Neuronal stem cell (in vitro differentiated cells): Measurements from ENCODE around the gene SORBS1.

Source experiments
- DNase-seq: peaks from one replicate; pipeline ENCODE4 v3.0.0-alpha.2; 2013; ENCODE audit warnings: low spot score
- H2AFZ ChIP-seq: one replicate; pipeline ENCODE4 v1.6.1; 2013; ENCODE audit warnings: mild to moderate bottlenecking, low read length, inconsistent platforms
- H2AK5ac ChIP-seq: 2 replicates; pipeline ENCODE4 v1.6.1; 2013; ENCODE audit warnings: low read depth, mild to moderate bottlenecking, inconsistent platforms, low read length, moderate library complexity, mixed read lengths
- H2BK120ac ChIP-seq: 2 replicates; pipeline ENCODE4 v1.6.1; 2013; ENCODE audit warnings: low read depth, mild to moderate bottlenecking, inconsistent platforms, low read length, moderate library complexity, mixed read lengths
- H2BK12ac ChIP-seq: one replicate; pipeline ENCODE4 v1.6.1; 2013; ENCODE audit warnings: low read length, inconsistent platforms
- H2BK15ac ChIP-seq: 2 replicates; pipeline ENCODE4 v1.6.1; 2013; ENCODE audit warnings: mild to moderate bottlenecking, low read length, inconsistent platforms, mixed read lengths
- H2BK5ac ChIP-seq: one replicate; pipeline ENCODE4 v1.6.1; 2013; ENCODE audit warnings: inconsistent platforms, mild to moderate bottlenecking, low read length, moderate library complexity
- H3K14ac ChIP-seq: one replicate; pipeline ENCODE4 v1.6.1; 2013; ENCODE audit warnings: low read length, inconsistent platforms
- H3K18ac ChIP-seq: 2 replicates; pipeline ENCODE4 v1.6.1; 2013; ENCODE audit warnings: low read length, inconsistent platforms
- H3K23ac ChIP-seq: 2 replicates; pipeline ENCODE4 v1.6.1; 2013; ENCODE audit warnings: low read depth, mild to moderate bottlenecking, mixed read lengths, low read length, inconsistent platforms; ENCODE audit not compliant: poor library complexity
- H3K27ac ChIP-seq: replicated peaks from 3 replicates; pipeline ENCODE4 v1.5.1; 2013; ENCODE audit warnings: low read length, inconsistent platforms
- H3K27me3 ChIP-seq, 3 experiments: 2 replicates each; pipeline ENCODE4 v1.6.1; 2013; ENCODE audit warnings: low read length in 3 of 3, mild to moderate bottlenecking in 2 of 3, inconsistent platforms in 1 of 3, low read depth in 1 of 3, mixed read lengths in 1 of 3, moderate library complexity in 1 of 3; ENCODE audit not compliant: control insufficient read depth in 3 of 3, insufficient read depth in 3 of 3
- H3K36me3 ChIP-seq, 2 donors: replicated peaks in 1 of 2; 2 replicates each; pipeline ENCODE4 v1.6.1; 2013; ENCODE audit warnings: low read length in 2 of 2; ENCODE audit not compliant: control insufficient read depth in 2 of 2, insufficient read depth in 2 of 2
- H3K4ac ChIP-seq: 2 replicates; pipeline ENCODE4 v1.6.1; 2013; ENCODE audit warnings: inconsistent platforms, mild to moderate bottlenecking, low read length, moderate library complexity
- H3K4me1 ChIP-seq, 2 donors: 1 replicate in 1 of 2; 2 replicates in 1 of 2; pipeline ENCODE4 v1.6.1; 2013; ENCODE audit warnings: low read length in 2 of 2, low read depth in 1 of 2; ENCODE audit not compliant: control insufficient read depth in 2 of 2, insufficient read depth in 1 of 2
- H3K4me2 ChIP-seq: one replicate; pipeline ENCODE4 v1.6.1; 2013; ENCODE audit warnings: mild to moderate bottlenecking, low read length, inconsistent platforms; ENCODE audit not compliant: insufficient read depth, poor library complexity, severe bottlenecking
- H3K4me3 ChIP-seq, 2 donors: 2 replicates each; pipeline ENCODE4 v1.5.1; 2013; ENCODE audit warnings: low read length in 2 of 2, mild to moderate bottlenecking in 2 of 2, inconsistent platforms in 1 of 2, moderate library complexity in 1 of 2
- H3K79me1 ChIP-seq: one replicate; pipeline ENCODE4 v1.6.1; 2013; ENCODE audit warnings: low read depth, mild to moderate bottlenecking, inconsistent platforms, low read length, moderate library complexity
- H3K9ac ChIP-seq: one replicate; pipeline ENCODE4 v1.6.1; 2013; ENCODE audit warnings: mild to moderate bottlenecking, low read depth, low read length, inconsistent platforms; ENCODE audit not compliant: poor library complexity
- H3K9me3 ChIP-seq, 2 donors: replicated peaks in 1 of 2; 2 replicates each; pipeline versions ENCODE3 to v1.6.1; 2013; ENCODE audit warnings: low read length in 2 of 2, mild to moderate bottlenecking in 2 of 2, inconsistent platforms in 1 of 2, low read depth in 1 of 2, mixed read lengths in 1 of 2, moderate library complexity in 1 of 2; ENCODE audit not compliant: control insufficient read depth in 2 of 2, insufficient read depth in 1 of 2
- H4K8ac ChIP-seq: one replicate; pipeline ENCODE4 v1.6.1; 2013; ENCODE audit warnings: low read depth, mild to moderate bottlenecking, inconsistent platforms, low read length, moderate library complexity
- H4K91ac ChIP-seq: one replicate; pipeline ENCODE4 v1.6.1; 2013; ENCODE audit warnings: low read length, low read depth, mild to moderate bottlenecking, inconsistent platforms; ENCODE audit not compliant: poor library complexity
- WGBS, 2 donors: extraction: QIAGEN DNeasy Blood & Tissue Kit; methylation state at CpG; one replicate each; pipeline ENCODE4 v1.1.7; 2013; ENCODE audit warnings: missing lambda C conversion rate in 2 of 2, mixed read lengths in 1 of 2; ENCODE audit not compliant: insufficient read length in 2 of 2, insufficient replicate concordance in 1 of 2; ENCODE audit errors: extremely low coverage in 2 of 2; 5-methylcytosine and 5-hydroxymethylcytosine counted together

The SORBS1 gene

GRCh38 chr10:95285556-95285955 lies 275.6 kb downstream of the SORBS1 start:
- Histone ChIP-seq H3K4ac (no peak overlapping the region), H2BK15ac (no peak overlapping the region), H3K14ac (no peak overlapping the region), H3K23ac (no peak overlapping the region), H3K27ac (no peak overlapping the region), H3K18ac (no peak overlapping the region), H3K4me2 (no peak overlapping the region), H4K8ac (no peak overlapping the region), H2BK120ac (no peak overlapping the region), H3K27me3 (peaks cover 2 to 63% (median 9%) of the 10 kb centered on the region in 3 experiments), H3K79me1 (no peaks in the 10 kb centered on the region), H2AK5ac (no peak overlapping the region), H3K4me1 (peaks cover 0 to 5% of the 10 kb centered on the region in 2 donors), H3K9me3 (no peaks in the 10 kb centered on the region), H3K36me3 (no peaks in the 10 kb centered on the region), H4K91ac (no peak overlapping the region), H2AFZ (no peak overlapping the region), H3K9ac (no peak overlapping the region), H3K4me3 (no peak overlapping the region), H2BK12ac (no peak overlapping the region), H2BK5ac (no peak overlapping the region)
- no peak for DNase-seq
- WGBS, 2 donors = no CpG with 5 or more reads among the region's 2 CpGs

DNA sequence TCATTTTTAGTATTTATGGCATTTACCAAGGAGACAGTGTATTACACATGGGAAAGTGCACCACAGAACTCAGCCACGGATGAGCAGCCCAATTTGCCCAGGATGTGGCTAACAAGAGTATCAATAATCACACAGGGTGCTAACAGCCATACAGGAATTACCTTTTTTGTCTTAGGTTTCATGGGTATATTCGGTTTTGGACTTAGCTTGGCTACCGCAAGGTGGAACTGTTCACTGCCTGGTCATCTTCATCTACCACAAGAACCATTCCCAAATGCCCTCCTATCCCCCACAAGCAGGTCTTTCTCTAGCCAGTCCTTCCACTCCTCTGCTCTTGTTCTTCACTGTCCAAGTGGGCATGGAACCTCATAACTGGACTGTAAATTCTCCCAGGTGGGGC lies 276.4 kb downstream of the SORBS1 start:
- no peak overlapping the region for H3K4ac ChIP-seq
- no peak overlapping the region for H2BK15ac ChIP-seq
- DNase-seq = no peak
- no peaks in the 10 kb centered on the region for H3K79me1 ChIP-seq
- H3K14ac ChIP-seq = no peak overlapping the region
- H3K4me3 ChIP-seq = no peak overlapping the region
- peaks cover 0 to 56% (median 2%) of the 10 kb centered on the region in 3 experiments for H3K27me3 ChIP-seq
- no peaks in the 10 kb centered on the region for H3K36me3 ChIP-seq
- H2AK5ac ChIP-seq = no peak overlapping the region
- no peak overlapping the region for H2AFZ ChIP-seq
- no peak overlapping the region for H3K27ac ChIP-seq
- H4K91ac ChIP-seq = no peak overlapping the region
- H4K8ac ChIP-seq = no peak overlapping the region
- H3K4me1 ChIP-seq = peaks cover 0 to 2% of the 10 kb centered on the region in 2 donors
- H3K9ac ChIP-seq = no peak overlapping the region
- no peak overlapping the region for H3K4me2 ChIP-seq
- H2BK120ac ChIP-seq = no peak overlapping the region
- no peak overlapping the region for H3K23ac ChIP-seq
- H3K9me3 ChIP-seq = no peaks in the 10 kb centered on the region
- WGBS, 2 donors = no CpG with 5 or more reads among the region's 3 CpGs
- H3K18ac ChIP-seq = no peak overlapping the region
- H2BK5ac ChIP-seq = no peak overlapping the region
- H2BK12ac ChIP-seq = no peak overlapping the region

- Histone ChIP-seq H3K18ac (no peak overlapping the region), H4K91ac (no peak overlapping the region), H3K23ac (no peak overlapping the region), H2BK5ac (no peak overlapping the region), H3K9me3 (no peaks in the 10 kb centered on the region), H3K4me1 (peaks cover 0 to 7% of the 10 kb centered on the region in 2 donors), H2BK120ac (no peak overlapping the region), H3K79me1 (no peaks in the 10 kb centered on the region), H3K36me3 (no peaks in the 10 kb centered on the region), H2AK5ac (no peak overlapping the region), H3K4me2 (no peak overlapping the region), H3K4ac (no peak overlapping the region), H2BK12ac (no peak overlapping the region), H2AFZ (no peak overlapping the region), H3K27me3 (peaks cover 0 to 29% (median 0%) of the 10 kb centered on the region in 3 experiments), H3K9ac (no peak overlapping the region), H2BK15ac (no peak overlapping the region), H3K27ac (no peak overlapping the region), H3K14ac (no peak overlapping the region), H3K4me3 (no peak overlapping the region), H4K8ac (no peak overlapping the region)
- DNase-seq = no peak
- no CpG with 5 or more reads among the region's 3 CpGs for WGBS, 2 donors
These were observed 279.1 kb downstream of the SORBS1 start for GRCh38 chr10:95282107-95282506.

GRCh38 chr10:95281206-95281605 lies 280.0 kb downstream of the SORBS1 start:
- no peak overlapping the region for H3K4me3 ChIP-seq
- H3K14ac ChIP-seq = no peak overlapping the region
- DNase-seq = no peak
- H3K4ac ChIP-seq = no peak overlapping the region
- H3K23ac ChIP-seq = no peak overlapping the region
- no CpG with 5 or more reads among the region's 2 CpGs for WGBS, 2 donors
- H3K27ac ChIP-seq = no peak overlapping the region
- no peak overlapping the region for H2BK5ac ChIP-seq
- H3K9me3 ChIP-seq = no peaks in the 10 kb centered on the region
- H4K8ac ChIP-seq = no peak overlapping the region
- H2BK15ac ChIP-seq = no peak overlapping the region
- H4K91ac ChIP-seq = no peak overlapping the region
- H3K27me3 ChIP-seq = peaks cover 0 to 20% (median 0%) of the 10 kb centered on the region in 3 experiments
- H3K4me2 ChIP-seq = no peak overlapping the region
- H2AFZ ChIP-seq = no peak overlapping the region
- no peak overlapping the region for H2BK12ac ChIP-seq
- no peak overlapping the region for H2BK120ac ChIP-seq
- peaks cover 0 to 7% of the 10 kb centered on the region in 2 donors for H3K4me1 ChIP-seq
- H2AK5ac ChIP-seq = no peak overlapping the region
- no peak overlapping the region for H3K9ac ChIP-seq
- no peak overlapping the region for H3K18ac ChIP-seq
- H3K36me3 ChIP-seq = no peaks in the 10 kb centered on the region
- H3K79me1 ChIP-seq = no peaks in the 10 kb centered on the region
